GM12878 (cell line): ENCODE results near the gene SLC4A3. TPM values are rescaled to one million over a fixed set of nuclear protein-coding genes. Genes with fewer than 3 reads are reported as not detected.

Experiments
- ATAC-seq: fragments of 200-7000 bp; cut with Tn5 transposase; 3 replicates; pipeline ENCODE4 v1.9.1; 2020; ENCODE audit warnings: mild to moderate bottlenecking, moderate library complexity
- BruUV-seq: library from RNA; stranded (reverse); fragments of 400-500 nt; replicated peaks from 2 replicates; lab custom pipeline; 2021; lab: Mats Ljungman, UMichigan
- CTCF ChIA-PET: fragments of 300-600 bp; sonication (Branson Sonifier 250); formaldehyde crosslinking; extraction: SDS; loops from one replicate; lab custom pipeline; 2021; ENCODE audit warnings: inconsistent platforms; lab: Yijun Ruan, JAX
- POLR2A ChIA-PET: fragments of 350-600 bp; formaldehyde crosslinking; extraction: SDS; loops from one replicate; lab custom pipeline; 2021; ENCODE audit warnings: inconsistent platforms; lab: Charles Lee
- RAD21 ChIA-PET: fragments of 300-600 bp; sonication (Branson Sonifier 250); formaldehyde crosslinking; loops from one replicate; lab custom pipeline; 2023; ENCODE audit warnings: antibody characterized with exemption; ENCODE audit not compliant: unreplicated experiment; lab: Charles Lee
- SMC1A ChIA-PET: fragments of 300-600 bp; sonication (Branson Sonifier 250); formaldehyde crosslinking; loops from one replicate; lab custom pipeline; 2023; ENCODE audit not compliant: unreplicated experiment, uncharacterized antibody; lab: Charles Lee
- DNase-seq: peaks from one replicate; pipeline ENCODE4 v3.0.0-alpha.2; 2011; ENCODE audit warnings: low read depth, low spot score
- FAIRE-seq: peaks from 3 replicates; lab custom pipeline; 2011; peaks lifted over from hg19 to GRCh38; lab: Jason Lieb, UNC
- H2AFZ ChIP-seq: 2 replicates; pipeline ENCODE4 v1.6.0; 2011; ENCODE audit warnings: low read depth, low read length, control low read depth; ENCODE audit not compliant: control insufficient read depth
- H3K27ac ChIP-seq: 2 replicates; pipeline ENCODE4 v1.5.1; 2011; ENCODE audit warnings: control low read depth; ENCODE audit not compliant: control insufficient read depth, insufficient read depth
- H3K27me3 ChIP-seq, 2 experiments: replicated peaks in 1 of 2; 2 replicates each; pipeline versions ENCODE4 v1.6.0 to v1.6.1; 2011; ENCODE audit warnings: low read length in 1 of 2; ENCODE audit not compliant: control insufficient read depth in 2 of 2, insufficient read depth in 2 of 2
- H3K36me3 ChIP-seq, 2 experiments: 2 replicates each; pipeline ENCODE4 v1.5.1; 2011; ENCODE audit warnings: low read length in 1 of 2; ENCODE audit not compliant: control insufficient read depth in 2 of 2, insufficient read depth in 2 of 2
- H3K4me1 ChIP-seq: 2 replicates; pipeline ENCODE4 v1.6.1; 2011; ENCODE audit warnings: mild to moderate bottlenecking, low read length, moderate library complexity, mixed read lengths; ENCODE audit not compliant: control insufficient read depth, insufficient read depth
- H3K4me2 ChIP-seq: 2 replicates; pipeline ENCODE4 v1.6.0; 2011; ENCODE audit warnings: control low read depth; ENCODE audit not compliant: control insufficient read depth, insufficient read depth
- H3K4me3 ChIP-seq: fragments of 200-600 bp; sonication (generic); 2 replicates; pipeline ENCODE4 v1.5.1; 2016
- H3K79me2 ChIP-seq: 2 replicates; pipeline ENCODE4 v1.6.0; 2011; ENCODE audit warnings: low read length; ENCODE audit not compliant: control insufficient read depth, insufficient read depth
- H3K9ac ChIP-seq: 2 replicates; pipeline ENCODE4 v1.8.0; 2011; ENCODE audit warnings: low read length, control low read depth, mixed read lengths; ENCODE audit not compliant: control insufficient read depth, insufficient read depth
- H3K9me3 ChIP-seq: replicated peaks from 3 replicates; pipeline ENCODE4 v1.5.1; 2011; ENCODE audit warnings: mild to moderate bottlenecking, low read length; ENCODE audit not compliant: control insufficient read depth, insufficient read depth
- H4K20me1 ChIP-seq: 2 replicates; pipeline ENCODE4 v1.6.0; 2011; ENCODE audit not compliant: control insufficient read depth, insufficient read depth
- ASH2L ChIP-seq: fragments of 300-600, 200-600 bp; sonication (generic); IDR thresholded peaks from 2 replicates; pipeline ENCODE4 v1.6.1; 2017; ENCODE audit warnings: low read depth, mild to moderate bottlenecking, borderline replicate concordance
- BACH1 ChIP-seq: fragments of 450-650 bp; IDR thresholded peaks from 2 replicates; pipeline ENCODE4 v1.6.1; 2017; ENCODE audit warnings: mild to moderate bottlenecking, borderline replicate concordance
- CBX3 ChIP-seq: fragments of 200-600 bp; sonication (generic); IDR thresholded peaks from 2 replicates; pipeline ENCODE4 v1.6.1; 2016; ENCODE audit warnings: low read depth, borderline replicate concordance
- CBX5 ChIP-seq: sonication (generic); IDR thresholded peaks from 2 replicates; pipeline ENCODE4 v1.6.1; 2016; ENCODE audit warnings: low read depth, moderate library complexity, mild to moderate bottlenecking, inconsistent platforms
- CREM ChIP-seq: IDR thresholded peaks from 2 replicates; pipeline ENCODE4 v1.6.1; 2014; ENCODE audit warnings: antibody characterized with exemption, low read depth
- EP300 ChIP-seq, 2 experiments: fragments of 150-350 bp in 1 of 2; IDR thresholded peaks; 2 replicates each; pipeline ENCODE4 v1.6.1; 2011 to 2012; ENCODE audit warnings: low read depth in 2 of 2, low read length in 2 of 2, borderline replicate concordance in 1 of 2, improper control_type of control experiment in 1 of 2, inconsistent platforms in 1 of 2; ENCODE audit not compliant: control insufficient read depth in 1 of 2
- FOXK2 ChIP-seq: fragments of 450-650 bp; IDR thresholded peaks from 2 replicates; pipeline ENCODE4 v1.6.1; 2017; ENCODE audit warnings: mild to moderate bottlenecking, moderate library complexity
- FOXM1 ChIP-seq: IDR thresholded peaks from 2 replicates; pipeline ENCODE4 v1.6.1; 2012; ENCODE audit warnings: low read depth, mild to moderate bottlenecking, inconsistent platforms, low read length, moderate library complexity
- HCFC1 ChIP-seq: fragments of 150-350 bp; IDR thresholded peaks from 2 replicates; pipeline ENCODE4 v1.6.1; 2014; ENCODE audit warnings: low read length
- HDGF ChIP-seq: fragments of 450-650 bp; IDR thresholded peaks from 2 replicates; pipeline ENCODE4 v1.6.1; 2016; ENCODE audit warnings: antibody characterized with exemption
- IRF4 ChIP-seq: IDR thresholded peaks from 2 replicates; pipeline ENCODE4 v1.6.1; 2011; ENCODE audit warnings: low read depth, low read length
- LARP7 ChIP-seq: fragments of 450-650 bp; IDR thresholded peaks from 2 replicates; pipeline ENCODE4 v1.6.1; 2017; ENCODE audit warnings: mild to moderate bottlenecking
- MAX ChIP-seq: IDR thresholded peaks from 2 replicates; pipeline ENCODE4 v1.6.1; 2012; ENCODE audit warnings: low read depth, low read length, improper control_type of control experiment
- MEF2A ChIP-seq: IDR thresholded peaks from 2 replicates; pipeline ENCODE4 v1.6.1; 2011; ENCODE audit warnings: low read depth, mild to moderate bottlenecking, low read length, moderate library complexity; ENCODE audit not compliant: insufficient read depth
- NBN ChIP-seq: fragments of 450-650 bp; IDR thresholded peaks from 2 replicates; pipeline ENCODE4 v1.6.1; 2016
- NFXL1 ChIP-seq: fragments of 450-650 bp; IDR thresholded peaks from 2 replicates; pipeline ENCODE4 v1.6.1; 2017; ENCODE audit warnings: antibody characterized with exemption, mild to moderate bottlenecking, borderline replicate concordance
- RAD21 ChIP-seq: IDR thresholded peaks from 2 replicates; pipeline ENCODE4 v1.6.1; 2011; ENCODE audit warnings: mild to moderate bottlenecking, low read depth, low read length, moderate library complexity; ENCODE audit not compliant: insufficient read depth
- RELA ChIP-seq: fragments of 450-650 bp; IDR thresholded peaks from 2 replicates; pipeline ENCODE4 v1.8.0; 2014; ENCODE audit warnings: borderline replicate concordance; ENCODE audit not compliant: partially characterized antibody
- SIN3A ChIP-seq: IDR thresholded peaks from 2 replicates; pipeline ENCODE4 v1.6.1; 2012; ENCODE audit warnings: low read depth, low read length, improper control_type of control experiment
- SMC3 ChIP-seq: IDR thresholded peaks from 2 replicates; pipeline ENCODE4 v1.6.1; 2011; ENCODE audit warnings: low read length, improper control_type of control experiment, borderline replicate concordance
- SPI1 ChIP-seq: IDR thresholded peaks from 2 replicates; pipeline ENCODE4 v1.6.1; 2011; ENCODE audit warnings: low read depth, mild to moderate bottlenecking, low read length, moderate library complexity, borderline replicate concordance; ENCODE audit not compliant: insufficient read depth
- STAT1 ChIP-seq: fragments of 450-650 bp; conservative IDR thresholded peaks from 2 replicates; pipeline ENCODE4 v1.6.1; 2014; ENCODE audit warnings: antibody characterized with exemption, mild to moderate bottlenecking
- STAT3 ChIP-seq: IDR thresholded peaks from 2 replicates; pipeline ENCODE4 v1.6.1; 2011; ENCODE audit warnings: low read depth, low read length, improper control_type of control experiment
- TCF12 ChIP-seq: IDR thresholded peaks from 2 replicates; pipeline ENCODE4 v1.6.1; 2011; ENCODE audit warnings: low read depth, mild to moderate bottlenecking, low read length
- TCF7 ChIP-seq: IDR thresholded peaks from 2 replicates; pipeline ENCODE4 v1.6.1; 2014; ENCODE audit warnings: antibody characterized with exemption, borderline replicate concordance
- YBX1 ChIP-seq: fragments of 450-650 bp; IDR thresholded peaks from 2 replicates; pipeline ENCODE4 v1.6.1; 2016; ENCODE audit warnings: antibody characterized with exemption
- ZNF207 ChIP-seq: fragments of 450-650 bp; IDR thresholded peaks from 2 replicates; pipeline ENCODE4 v1.6.1; 2014; ENCODE audit warnings: antibody characterized with exemption, mild to moderate bottlenecking, borderline replicate concordance
- ZNF217 ChIP-seq: fragments of 450-650 bp; IDR thresholded peaks from 2 replicates; pipeline ENCODE4 v1.6.1; 2017; ENCODE audit warnings: antibody characterized with exemption, mild to moderate bottlenecking
- WGBS: methylation state at CpG from one replicate; pipeline ENCODE4 v1.1.6; 2016; ENCODE audit warnings: low lambda C conversion rate; ENCODE audit not compliant: insufficient replicate concordance, insufficient coverage; ENCODE audit errors: missing lambda C conversion rate; 5-methylcytosine and 5-hydroxymethylcytosine counted together
- in situ Hi-C: fragments of 300-500 bp; cut with MboI; formaldehyde crosslinking; loops from 9 replicates; pipeline ENCODE4 v1.14.3; 2018; ENCODE audit warnings: mixed read lengths
- intact Hi-C: fragments of 100-400 bp; cut with micrococcal nuclease; formaldehyde crosslinking; loops from one replicate; pipeline ENCODE4 v1.14.2; 2022; ENCODE audit not compliant: unreplicated experiment
- polyA plus RNA-seq, 11 experiments: library from polyadenylated mRNA; depleted of rRNA in 4 of 11; unstranded in 6 of 11; stranded (reverse) in 5 of 11; fragments of >200 nt; fragmentation: Nextera tagmentation in 4 of 11; fragmentation: Illumina TruSeq in 1 of 11; extraction: Ambion mirVana in 4 of 11; extraction: Trizol in 1 of 11; gene quantifications; 1 replicate in 1 of 11; 2 replicates in 10 of 11; pipeline versions ENCODE4 v1.2.1 to v1.2.3, GENCODE V29; 2011 to 2016; ENCODE audit warnings: inconsistent platforms in 2 of 11, missing spikeins in 2 of 11, low read depth in 1 of 11
- total RNA-seq, 4 experiments: library from RNA; depleted of rRNA in 3 of 4; stranded (reverse); fragments of >200 nt in 3 of 4; fragmentation: Illumina TruSeq in 1 of 4; extraction: Trizol in 1 of 4; gene quantifications; 2 replicates each; pipeline versions ENCODE4 v1.2.1 to v1.2.3, GENCODE V29; 2013 to 2021

Gene SLC4A3
- total and polyA plus RNA-seq, 10 of the 15 experiments (the other 5 are each of a cell fraction or from before 2014, with no cell fraction given), result 0.05 to 0.08 TPM; not detected in 8

DNA sequence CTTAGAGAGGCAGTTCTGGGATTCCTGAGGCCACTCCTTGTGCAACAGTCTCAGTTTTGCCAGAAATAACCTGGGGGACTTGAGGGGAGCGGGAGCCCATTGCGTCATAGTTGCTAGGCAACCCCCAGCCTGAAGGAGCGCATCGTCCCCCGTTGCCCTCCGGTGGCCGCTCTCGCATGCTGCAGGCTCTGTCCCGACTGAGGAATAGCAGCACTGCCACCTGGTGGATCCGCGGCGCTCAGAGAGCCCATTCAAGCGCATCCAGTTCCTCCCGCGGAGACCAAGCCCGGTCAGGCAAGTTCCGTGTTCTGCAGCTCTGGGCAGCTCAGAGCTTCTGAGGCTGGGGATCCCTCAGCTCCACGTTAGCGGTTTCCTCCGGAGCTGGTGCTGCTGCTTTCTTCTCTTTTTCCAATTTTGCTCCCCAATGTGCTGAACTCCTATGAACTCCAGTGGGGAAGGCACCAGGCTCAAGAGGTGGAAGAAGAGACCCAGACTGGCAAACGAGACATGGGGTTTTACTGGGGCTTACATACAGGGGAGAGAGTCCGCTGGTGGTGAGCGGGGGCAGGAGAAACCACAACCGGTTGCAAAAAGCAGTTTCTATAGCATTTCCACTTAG lies 15.1 kb downstream of the SLC4A3 start:
- under 1% methylated on average over 24 of the region's 24 CpGs for WGBS
- H3K4me2 ChIP-seq, result peak overlapping the region; percentile 92
- H3K79me2 ChIP-seq, result no peaks in the 10 kb centered on the region
- peak; percentile 99 for ATAC-seq
- peak overlapping the region; percentile 24; the same call in 1 of the 2 replicates for H3K4me3 ChIP-seq
- H3K4me1 ChIP-seq, result peaks cover 13% of the 10 kb centered on the region
- intact Hi-C loops (loop anchor here (1.0 kb wide), 2 partner anchors 47 to 101 kb away; no protein-coding TSS in a partner anchor), in situ Hi-C loops (no loop called here)
- H3K9me3 ChIP-seq, result no peaks in the 10 kb centered on the region
- H3K36me3 ChIP-seq, result no peaks in the 10 kb centered on the region
- DNase-seq, result peak; percentile 73
- CTCF ChIA-PET, result interaction anchor here (0.7 to 6.0 kb wide), 23 partner anchors 9 to 240 kb away, joined by 3 to 68 read pairs (median 5); partner anchors contain the start of genes CHPF, GMPPA, STK11IP and TMEM198
- no peak overlapping the region; the same call in 1 of the 2 replicates for H3K9ac ChIP-seq
- H2AFZ ChIP-seq, result peak overlapping the region; percentile 94
- peak; percentile 98 for FAIRE-seq
- H3K27me3 ChIP-seq, result no peaks in the 10 kb centered on the region
- POLR2A ChIA-PET, result interaction anchor here (1.8 kb wide), 1 partner anchor 45 kb away, joined by 4 read pairs; the partner anchor contains the start of gene STK11IP
- H4K20me1 ChIP-seq, result no peaks in the 10 kb centered on the region
- 0 out of 2 replicates have a peak overlapping the region, but pooled peaks have one; percentile 37 for H3K27ac ChIP-seq
- RAD21 ChIA-PET, result interaction anchor here (0.6 to 2.5 kb wide), 9 partner anchors 11 to 144 kb away, joined by 3 to 25 read pairs (median 5); partner anchors contain the start of genes GMPPA, STK11IP and TMEM198
- no TSS peak for BruUV-seq
- SMC1A ChIA-PET, result interaction anchor here (0.7 to 3.0 kb wide), 11 partner anchors 9 to 172 kb away, joined by 3 to 17 read pairs (median 4); partner anchors contain the start of gene STK11IP
- TF ChIP-seq FOXM1, result peak; percentile 59; the same call in 1 of the 2 replicates
- peak; percentile 45; the same call in 1 of the 2 replicates for TF ChIP-seq HCFC1
- peak; percentile 75 for TF ChIP-seq HDGF
- no peak for TF ChIP-seq CBX5
- TF ChIP-seq LARP7, result peak; percentile 58; the same call in 1 of the 2 replicates
- TF ChIP-seq RELA, result peak; percentile 77
- no peak for TF ChIP-seq CBX3
- TF ChIP-seq NBN, result peak; percentile 88
- peak; percentile 82 for TF ChIP-seq SPI1
- TF ChIP-seq CREM, result peak; percentile 93
- TF ChIP-seq IRF4, result peak; percentile 77
- TF ChIP-seq STAT3, result 0 out of 2 replicates have a peak, but pooled peaks have one; percentile 41
- peak; percentile 99 for TF ChIP-seq SMC3
- TF ChIP-seq RAD21, result peak; percentile 93
- 0 out of 2 replicates have a peak, but pooled peaks have one; percentile 28 for TF ChIP-seq SIN3A
- TF ChIP-seq BACH1, result peak; percentile 47; the same call in 1 of the 2 replicates
- TF ChIP-seq ZNF207, result peak; percentile 94
- TF ChIP-seq STAT1, result no peak
- no peak for TF ChIP-seq FOXK2
- TF ChIP-seq ZNF217, result no peak
- TF ChIP-seq TCF12, result peak; percentile 52; the same call in 1 of the 2 replicates
- TF ChIP-seq NFXL1, result no peak
- TF ChIP-seq TCF7, result no peak
- peak; percentile 41; the same call in 1 of the 2 replicates for TF ChIP-seq MAX
- TF ChIP-seq ASH2L, result no peak
- peak; percentile 21 to 50; a peak in 1 of 4 replicates for TF ChIP-seq EP300 (IDR thresholded peaks at IDR 0.05; ENCODE audit: borderline replicate concordance in 1 of 2, control insufficient read depth in 1 of 2, low read depth in 2 of 2, low read length in 2 of 2)
- no peak for TF ChIP-seq MEF2A
- no peak for TF ChIP-seq YBX1
